H9 (cell line): Measurements from ENCODE around the gene THAP5. TPM values are rescaled to one million over a fixed set of nuclear protein-coding genes. Genes with fewer than 3 reads are reported as not detected.

Experiments
- DNase-seq: peaks from one replicate; pipeline ENCODE4 v3.0.0-alpha.2; 2017
- H2AFZ ChIP-seq: one replicate; pipeline ENCODE4 v1.6.1; 2013; ENCODE audit warnings: mild to moderate bottlenecking, low read length, control low read depth, moderate library complexity
- H2AK5ac ChIP-seq: 2 replicates; pipeline ENCODE4 v1.6.1; 2013; ENCODE audit warnings: low read length, control low read depth, mixed read lengths; ENCODE audit not compliant: insufficient read length
- H2BK120ac ChIP-seq: one replicate; pipeline ENCODE4 v1.6.1; 2013; ENCODE audit warnings: low read depth, mild to moderate bottlenecking, low read length, control low read depth, inconsistent platforms; ENCODE audit not compliant: poor library complexity, severe bottlenecking
- H2BK12ac ChIP-seq: 2 replicates; pipeline ENCODE4 v1.6.1; 2013; ENCODE audit warnings: low read length, control low read depth, mixed read lengths, low read depth; ENCODE audit not compliant: insufficient read length
- H2BK15ac ChIP-seq: 2 replicates; pipeline ENCODE4 v1.6.1; 2013; ENCODE audit warnings: low read depth, low read length, control low read depth
- H2BK20ac ChIP-seq: one replicate; pipeline ENCODE4 v1.6.1; 2013; ENCODE audit warnings: low read depth, mild to moderate bottlenecking, low read length, control low read depth, inconsistent platforms; ENCODE audit not compliant: poor library complexity, severe bottlenecking
- H2BK5ac ChIP-seq: 2 replicates; pipeline ENCODE4 v1.6.1; 2013; ENCODE audit warnings: low read length, control low read depth, mixed read lengths; ENCODE audit not compliant: insufficient read length
- H3K14ac ChIP-seq: 2 replicates; pipeline ENCODE4 v1.6.1; 2013; ENCODE audit warnings: low read length, control low read depth; ENCODE audit not compliant: insufficient read depth
- H3K18ac ChIP-seq: 2 replicates; pipeline ENCODE4 v1.6.1; 2013; ENCODE audit warnings: low read depth, mild to moderate bottlenecking, mixed read lengths, low read length, control low read depth; ENCODE audit not compliant: insufficient read length
- H3K23ac ChIP-seq: 2 replicates; pipeline ENCODE4 v1.6.1; 2013; ENCODE audit warnings: low read length, control low read depth, mixed read lengths, low read depth; ENCODE audit not compliant: insufficient read length
- H3K23me2 ChIP-seq: 2 replicates; pipeline ENCODE4 v1.6.1; 2013; ENCODE audit warnings: low read depth, mild to moderate bottlenecking, mixed read lengths, low read length, control low read depth; ENCODE audit not compliant: insufficient read length, poor library complexity, severe bottlenecking
- H3K27ac ChIP-seq: 2 replicates; pipeline ENCODE4 v1.5.1; 2013; ENCODE audit warnings: low read length, control low read depth, mixed read lengths, low read depth; ENCODE audit not compliant: insufficient read length
- H3K27me3 ChIP-seq: 2 replicates; pipeline ENCODE4 v1.6.1; 2013; ENCODE audit warnings: low read length, control low read depth, inconsistent platforms; ENCODE audit not compliant: insufficient read depth
- H3K4ac ChIP-seq: 2 replicates; pipeline ENCODE4 v1.6.1; 2013; ENCODE audit warnings: low read depth, mild to moderate bottlenecking, control low read depth, inconsistent platforms, low read length, moderate library complexity
- H3K4me1 ChIP-seq: 2 replicates; pipeline ENCODE4 v1.6.1; 2013; ENCODE audit warnings: low read length, control low read depth, inconsistent platforms; ENCODE audit not compliant: insufficient read depth
- H3K4me2 ChIP-seq: 2 replicates; pipeline ENCODE4 v1.6.1; 2013; ENCODE audit warnings: low read length, control low read depth, mixed read lengths; ENCODE audit not compliant: insufficient read length, insufficient read depth
- H3K56ac ChIP-seq: 2 replicates; pipeline ENCODE4 v1.6.1; 2013; ENCODE audit warnings: low read depth, mild to moderate bottlenecking, mixed read lengths, low read length, control low read depth; ENCODE audit not compliant: insufficient read length
- H3K79me1 ChIP-seq: 2 replicates; pipeline ENCODE4 v1.6.1; 2013; ENCODE audit warnings: low read depth, mild to moderate bottlenecking, moderate library complexity, low read length, control low read depth, inconsistent platforms; ENCODE audit not compliant: insufficient read depth, poor library complexity, severe bottlenecking
- H3K79me2 ChIP-seq: 2 replicates; pipeline ENCODE4 v1.6.1; 2013; ENCODE audit warnings: low read length, control low read depth, inconsistent platforms; ENCODE audit not compliant: insufficient read depth
- H3K9ac ChIP-seq: 2 replicates; pipeline ENCODE4 v1.6.1; 2013; ENCODE audit warnings: low read length, control low read depth, mixed read lengths; ENCODE audit not compliant: insufficient read length; ENCODE audit errors: extremely low read depth
- H3K9me3 ChIP-seq: one replicate; pipeline ENCODE4 v1.6.1; 2013; ENCODE audit warnings: low read depth, low read length, inconsistent platforms; ENCODE audit not compliant: control insufficient read depth
- H3T11ph ChIP-seq: one replicate; pipeline ENCODE4 v1.6.1; 2013; ENCODE audit warnings: mild to moderate bottlenecking, low read length, control low read depth, inconsistent platforms
- H4K20me1 ChIP-seq: one replicate; pipeline ENCODE4 v1.6.1; 2013; ENCODE audit not compliant: control insufficient read depth, insufficient read length, insufficient read depth
- H4K5ac ChIP-seq: 2 replicates; pipeline ENCODE4 v1.6.1; 2013; ENCODE audit warnings: low read depth, mild to moderate bottlenecking, mixed read lengths, low read length, control low read depth; ENCODE audit not compliant: insufficient read length
- H4K8ac ChIP-seq: replicated peaks from 2 replicates; pipeline ENCODE4 v1.6.1; 2013; ENCODE audit warnings: low read length, control low read depth, mixed read lengths, low read depth; ENCODE audit not compliant: insufficient read length
- H4K91ac ChIP-seq: 2 replicates; pipeline ENCODE4 v1.6.1; 2013; ENCODE audit warnings: low read depth, mild to moderate bottlenecking, moderate library complexity, mixed read lengths, low read length, control low read depth; ENCODE audit not compliant: insufficient read length
- H3K27ac Mint-ChIP-seq, 3 experiments: 2 replicates in 2 of 3; 3 replicates in 1 of 3; pipeline ENCODE4 v1.8.0; 2020 to 2021; ENCODE audit warnings: mixed read lengths in 3 of 3, mild to moderate bottlenecking in 1 of 3, moderate library complexity in 1 of 3
- H3K27me3 Mint-ChIP-seq: 2 replicates; pipeline ENCODE4 v1.8.0; 2021; ENCODE audit warnings: low read depth, mild to moderate bottlenecking, moderate library complexity, mixed read lengths
- H3K36me3 Mint-ChIP-seq, 3 experiments: 2 replicates in 2 of 3; 3 replicates in 1 of 3; pipeline ENCODE4 v1.8.0; 2020 to 2021; ENCODE audit warnings: low read depth in 3 of 3, mixed read lengths in 3 of 3; ENCODE audit not compliant: insufficient read depth in 1 of 3
- H3K4me1 Mint-ChIP-seq, 2 experiments: 2 replicates each; pipeline ENCODE4 v1.8.0; 2020; ENCODE audit warnings: mixed read lengths in 2 of 2
- H3K4me3 Mint-ChIP-seq, 2 experiments: 2 replicates in 1 of 2; 3 replicates in 1 of 2; pipeline ENCODE4 v1.8.0; 2020 to 2021; ENCODE audit warnings: mild to moderate bottlenecking in 2 of 2, mixed read lengths in 2 of 2, moderate library complexity in 1 of 2
- H3K9me3 Mint-ChIP-seq, 2 experiments: 2 replicates in 1 of 2; 3 replicates in 1 of 2; pipeline ENCODE4 v1.8.0; 2020; ENCODE audit warnings: mild to moderate bottlenecking in 2 of 2, mixed read lengths in 2 of 2, moderate library complexity in 1 of 2
- WGBS: extraction: QIAGEN DNeasy Blood & Tissue Kit; methylation state at CpG from one replicate; pipeline ENCODE4 v1.1.7; 2013; ENCODE audit warnings: missing lambda C conversion rate, low lambda C conversion rate, mixed read lengths; ENCODE audit not compliant: insufficient read length; ENCODE audit errors: extremely low coverage; 5-methylcytosine and 5-hydroxymethylcytosine counted together
- total RNA-seq: library from RNA; stranded (reverse); gene quantifications from 2 replicates; pipeline ENCODE4 v1.2.1, GENCODE V29; 2021
- TF ChIP-seq, protein P1 (sequence below): fragments of 200-600 bp; sonication (generic); conservative IDR thresholded peaks from 3 replicates; pipeline ENCODE4 v1.8.0; 2021; ENCODE audit warnings: antibody characterized with exemption, mild to moderate bottlenecking

Gene THAP5
- total RNA-seq, 1 experiment from 2014 or later = 20.6 TPM

DNA sequence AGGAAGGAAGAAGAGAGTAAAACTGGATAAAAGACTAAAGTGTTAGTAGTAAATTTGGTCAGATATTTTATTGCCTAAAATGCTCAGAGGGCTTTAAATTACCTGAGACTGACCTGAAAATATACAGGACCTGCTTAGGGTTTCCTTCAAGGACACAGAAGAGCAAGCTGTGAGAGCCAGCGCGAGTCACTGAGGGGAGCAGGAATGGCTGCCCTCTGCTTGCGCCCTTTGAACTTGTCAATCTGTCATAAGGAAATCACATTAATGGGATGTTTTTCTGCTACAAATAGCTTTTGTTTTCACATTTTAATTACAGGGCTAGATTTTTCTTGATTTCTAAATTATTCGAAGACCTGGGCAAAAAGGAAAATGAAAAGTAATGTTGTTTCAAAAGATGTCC is 27.1 kb upstream of the THAP5 start:
- H3K23ac ChIP-seq = no peak overlapping the region
- H3K9me3 ChIP-seq = no peaks in the 10 kb centered on the region
- no peak overlapping the region for H3K56ac ChIP-seq
- no CpG with 5 or more reads among the region's 4 CpGs for WGBS
- H3K4me2 ChIP-seq = no peak overlapping the region
- H4K20me1 ChIP-seq = no peaks in the 10 kb centered on the region
- no peak overlapping the region for H4K8ac ChIP-seq
- Mint-ChIP-seq H3K27ac (no peak overlapping the region; a peak in 1 of 7 replicates), H3K9me3 (no peaks in the 10 kb centered on the region), H3K4me3 (no peak overlapping the region), H3K36me3 (no peaks in the 10 kb centered on the region), H3K27me3 (peaks cover 3% of the 10 kb centered on the region; the same call in 1 of the 2 replicates), H3K4me1 (peaks cover 26 to 36% of the 10 kb centered on the region in 2 experiments)
- H3K27ac ChIP-seq = no peak overlapping the region
- no peaks in the 10 kb centered on the region for H3K79me2 ChIP-seq
- TF ChIP-seq, protein P1, sequence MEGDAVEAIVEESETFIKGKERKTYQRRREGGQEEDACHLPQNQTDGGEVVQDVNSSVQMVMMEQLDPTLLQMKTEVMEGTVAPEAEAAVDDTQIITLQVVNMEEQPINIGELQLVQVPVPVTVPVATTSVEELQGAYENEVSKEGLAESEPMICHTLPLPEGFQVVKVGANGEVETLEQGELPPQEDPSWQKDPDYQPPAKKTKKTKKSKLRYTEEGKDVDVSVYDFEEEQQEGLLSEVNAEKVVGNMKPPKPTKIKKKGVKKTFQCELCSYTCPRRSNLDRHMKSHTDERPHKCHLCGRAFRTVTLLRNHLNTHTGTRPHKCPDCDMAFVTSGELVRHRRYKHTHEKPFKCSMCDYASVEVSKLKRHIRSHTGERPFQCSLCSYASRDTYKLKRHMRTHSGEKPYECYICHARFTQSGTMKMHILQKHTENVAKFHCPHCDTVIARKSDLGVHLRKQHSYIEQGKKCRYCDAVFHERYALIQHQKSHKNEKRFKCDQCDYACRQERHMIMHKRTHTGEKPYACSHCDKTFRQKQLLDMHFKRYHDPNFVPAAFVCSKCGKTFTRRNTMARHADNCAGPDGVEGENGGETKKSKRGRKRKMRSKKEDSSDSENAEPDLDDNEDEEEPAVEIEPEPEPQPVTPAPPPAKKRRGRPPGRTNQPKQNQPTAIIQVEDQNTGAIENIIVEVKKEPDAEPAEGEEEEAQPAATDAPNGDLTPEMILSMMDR = no peak
- H3K4me1 ChIP-seq = no peaks in the 10 kb centered on the region
- no peak overlapping the region for H2BK12ac ChIP-seq
- no peak overlapping the region for H2AFZ ChIP-seq
- no peaks in the 10 kb centered on the region for H3K27me3 ChIP-seq
- no peak overlapping the region for H3K9ac ChIP-seq
- H3K14ac ChIP-seq = no peak overlapping the region
- no peak overlapping the region for H2BK15ac ChIP-seq
- H2BK20ac ChIP-seq = no peak overlapping the region
- H2BK120ac ChIP-seq = no peak overlapping the region
- H3T11ph ChIP-seq = no peak overlapping the region
- H3K4ac ChIP-seq = no peak overlapping the region
- no peak for DNase-seq
- H2AK5ac ChIP-seq = no peak overlapping the region
- no peak overlapping the region for H4K91ac ChIP-seq
- no peaks in the 10 kb centered on the region for H3K23me2 ChIP-seq
- no peak overlapping the region for H2BK5ac ChIP-seq
- H4K5ac ChIP-seq = no peak overlapping the region
- no peak overlapping the region for H3K18ac ChIP-seq
- H3K79me1 ChIP-seq = no peaks in the 10 kb centered on the region
